MCF 10A (cell line): ENCODE results near the gene CCDC74A. TPM values are rescaled to one million over a fixed set of nuclear protein-coding genes. Genes with fewer than 3 reads are reported as not detected.
"Not testable (repeated sequence)": the region's sequence is repeated elsewhere in the genome, so short reads cannot be mapped to it uniquely, and the experiment has no call there.

Experiments
- BruUV-seq: library from RNA; stranded (reverse); fragments of 400-500 nt; replicated peaks from 2 replicates; lab custom pipeline; 2021; lab: Mats Ljungman, UMichigan
- CTCF ChIA-PET: fragments of 300-600 bp; sonication (Branson Sonifier 250); formaldehyde crosslinking; extraction: SDS; loops from one replicate; lab custom pipeline; 2021; ENCODE audit warnings: antibody characterized with exemption, inconsistent platforms; lab: Yijun Ruan, JAX
- POLR2A ChIA-PET: fragments of 300-600, 350-650 bp; sonication (Branson Sonifier 250); formaldehyde crosslinking; extraction: SDS; loops from one replicate; lab custom pipeline; 2020; ENCODE audit warnings: antibody characterized with exemption, inconsistent platforms; lab: Yijun Ruan, JAX
- DNase-seq: peaks from one replicate; pipeline ENCODE4 v3.0.0-alpha.2; 2018; ENCODE audit not compliant: unreplicated experiment
- H3K27ac Mint-ChIP-seq: one replicate; pipeline ENCODE4 v1.8.0; 2022; ENCODE audit warnings: mild to moderate bottlenecking, low read depth, mixed read lengths; ENCODE audit not compliant: unreplicated experiment
- H3K27me3 Mint-ChIP-seq: one replicate; pipeline ENCODE4 v1.8.0; 2022; ENCODE audit warnings: mixed read lengths; ENCODE audit not compliant: insufficient read depth, unreplicated experiment
- H3K36me3 Mint-ChIP-seq: one replicate; pipeline ENCODE4 v1.8.0; 2022; ENCODE audit warnings: mild to moderate bottlenecking, moderate library complexity, mixed read lengths; ENCODE audit not compliant: insufficient read depth, unreplicated experiment
- H3K4me1 Mint-ChIP-seq: one replicate; pipeline ENCODE4 v1.8.0; 2022; ENCODE audit warnings: mixed read lengths; ENCODE audit not compliant: insufficient read depth, unreplicated experiment
- H3K4me3 Mint-ChIP-seq: one replicate; pipeline ENCODE4 v1.8.0; 2022; ENCODE audit warnings: mild to moderate bottlenecking, moderate library complexity, mixed read lengths; ENCODE audit not compliant: unreplicated experiment
- H3K9me3 Mint-ChIP-seq: one replicate; pipeline ENCODE4 v1.8.0; 2022; ENCODE audit warnings: mixed read lengths; ENCODE audit not compliant: unreplicated experiment
- CTCF ChIP-seq: fragments of 200-600 bp; IDR thresholded peaks from one replicate; pipeline ENCODE4 v1.8.0; 2022; ENCODE audit warnings: antibody characterized with exemption, mild to moderate bottlenecking; ENCODE audit not compliant: unreplicated experiment
- intact Hi-C: fragments of 100-400 bp; cut with micrococcal nuclease; formaldehyde crosslinking; loops from 2 replicates; pipeline ENCODE4 v1.14.1; 2022
- total RNA-seq: library from RNA; stranded (reverse); gene quantifications from 2 replicates; pipeline ENCODE4 v1.2.3, GENCODE V29; 2022

CCDC74A gene
- total RNA-seq, 1 experiment from 2014 or later: 1.1 TPM

- intact Hi-C loops, BruUV-seq, H3K9me3 Mint-ChIP-seq, H3K4me3 Mint-ChIP-seq, H3K36me3 Mint-ChIP-seq, H3K27ac Mint-ChIP-seq, CTCF ChIA-PET, DNase-seq, POLR2A ChIA-PET, H3K4me1 Mint-ChIP-seq: not testable (repeated sequence)
- peaks cover 12% of the 10 kb centered on the region for H3K27me3 Mint-ChIP-seq
Observed at GRCh38 chr2:131534965-131535364, 7.3 kb downstream of the CCDC74A start.

- H3K27ac Mint-ChIP-seq: no peak overlapping the region
- no peak for TF ChIP-seq CTCF
- no peaks in the 10 kb centered on the region for H3K4me1 Mint-ChIP-seq
- no peak overlapping the region for H3K4me3 Mint-ChIP-seq
- no peaks in the 10 kb centered on the region for H3K9me3 Mint-ChIP-seq
- ChIA-PET POLR2A (no interaction called here), CTCF (no interaction called here)
- DNase-seq: no peak
- peaks cover 17% of the 10 kb centered on the region for H3K27me3 Mint-ChIP-seq
- no peaks in the 10 kb centered on the region for H3K36me3 Mint-ChIP-seq
- intact Hi-C loops: no loop called here
- no TSS peak for BruUV-seq
Observed at GRCh38 chr2:131535526-131535925, 7.8 kb downstream of the CCDC74A start.

- H3K36me3 Mint-ChIP-seq, POLR2A ChIA-PET, BruUV-seq, H3K27ac Mint-ChIP-seq, H3K4me3 Mint-ChIP-seq, H3K9me3 Mint-ChIP-seq, intact Hi-C loops, H3K4me1 Mint-ChIP-seq, CTCF ChIA-PET: not testable (repeated sequence)
- DNase-seq: peak; percentile 40
- H3K27me3 Mint-ChIP-seq: peaks cover 23% of the 10 kb centered on the region
Observed at GRCh38 chr2:131535951-131536826, 8.5 kb downstream of the CCDC74A start.

- H3K36me3 Mint-ChIP-seq, DNase-seq, H3K4me3 Mint-ChIP-seq, H3K27ac Mint-ChIP-seq, CTCF ChIA-PET, BruUV-seq, POLR2A ChIA-PET, intact Hi-C loops, H3K4me1 Mint-ChIP-seq, H3K9me3 Mint-ChIP-seq: not testable (repeated sequence)
- H3K27me3 Mint-ChIP-seq: peaks cover 30% of the 10 kb centered on the region
Observed at GRCh38 chr2:131536841-131537240, 9.2 kb downstream of the CCDC74A start.

GRCh38 chr2:131538856-131539255 is 11.2 kb downstream of the CCDC74A start:
- DNase-seq, H3K27ac Mint-ChIP-seq, POLR2A ChIA-PET, H3K36me3 Mint-ChIP-seq, intact Hi-C loops, H3K4me1 Mint-ChIP-seq, CTCF ChIA-PET, H3K9me3 Mint-ChIP-seq, H3K4me3 Mint-ChIP-seq, BruUV-seq: not testable (repeated sequence)
- H3K27me3 Mint-ChIP-seq: peaks cover 46% of the 10 kb centered on the region
